Immature natural killer cell (primary cell): ENCODE data around the gene TERB1. TPM values are rescaled to one million over a fixed set of nuclear protein-coding genes. Genes with fewer than 3 reads are reported as not detected.

Experiments
- polyA plus RNA-seq, 3 donors: library from polyadenylated mRNA; unstranded; fragments of 300-500 nt; fragmentation: Illumina TruSeq; gene quantifications; one replicate each; pipeline ENCODE4 v1.2.3, GENCODE V29; 2021

The TERB1 gene
- polyA plus RNA-seq, 3 donors from 2014 or later: 0.11 TPM; not detected in 2

Other genes with a start within 250 kb of the TERB1 start
- gene CKLF, start 249.0 kb downstream of the TERB1 start, polyA plus RNA-seq: 100 to 1,000 TPM; 226 to 318 (median 229) TPM
- 1 to 10 TPM; 1.1 to 3.1 (median 2.2) TPM for gene CMTM1, start 235.1 kb downstream of the TERB1 start, polyA plus RNA-seq
- under 1 TPM in 1 of 3 donors, not detected in 2; 0.85 TPM for gene CMTM2, start 222.1 kb downstream of the TERB1 start, polyA plus RNA-seq
- gene CMTM3, start 196.9 kb downstream of the TERB1 start, polyA plus RNA-seq: 100 to 1,000 TPM in 2 of 3 donors, 10 to 100 TPM in 1; 83.5 to 145 (median 127) TPM
- gene CMTM4, start 104.8 kb downstream of the TERB1 start, polyA plus RNA-seq: under 1 TPM in 1 of 3 donors, not detected in 2; 0.19 TPM
- gene DYNC1LI2, start 50.0 kb downstream of the TERB1 start, polyA plus RNA-seq: 10 to 100 TPM; 15.3 to 41.1 (median 16.6) TPM
- gene NAE1, start 29.4 kb upstream of the TERB1 start, polyA plus RNA-seq: 10 to 100 TPM; 67.2 to 73.8 (median 69.8) TPM
- gene CA7, start 42.8 kb upstream of the TERB1 start, polyA plus RNA-seq: under 1 TPM; 0.12 to 0.25 (median 0.17) TPM
- gene PDP2, start 78.9 kb upstream of the TERB1 start, polyA plus RNA-seq: 1 to 10 TPM in 2 of 3 donors, not detected in 1; 2.2 to 3.1 TPM
- not detected for gene CDH16, start 117.3 kb upstream of the TERB1 start, polyA plus RNA-seq
- gene RRAD, start 124.0 kb upstream of the TERB1 start, polyA plus RNA-seq: not detected
- gene CIAO2B, start 132.8 kb upstream of the TERB1 start, polyA plus RNA-seq: 100 to 1,000 TPM; 125 to 157 (median 132) TPM
- gene CES2, start 133.9 kb upstream of the TERB1 start, polyA plus RNA-seq: 10 to 100 TPM; 13.8 to 26.2 (median 19.5) TPM
- gene CES3, start 159.7 kb upstream of the TERB1 start, polyA plus RNA-seq: not detected
- 1 to 10 TPM in 1 of 3 donors, under 1 TPM in 1, not detected in 1; 0.98 to 1.6 TPM for gene CES4A, start 187.0 kb upstream of the TERB1 start, polyA plus RNA-seq
- 100 to 1,000 TPM in 1 of 3 donors, 10 to 100 TPM in 2; 93.5 to 118 (median 95.2) TPM for gene CBFB, start 227.6 kb upstream of the TERB1 start, polyA plus RNA-seq